HEK293T (cell line): Measurements from ENCODE around the gene PPIA.
"Not testable (repeated sequence)": the region's sequence is repeated elsewhere in the genome, so short reads cannot be mapped to it uniquely, and the experiment has no call there.

Source experiments
- FOXK2 ChIP-seq: fragments of 450-650 bp; IDR thresholded peaks from 2 replicates; pipeline ENCODE4 v1.6.1; 2016; ENCODE audit warnings: mild to moderate bottlenecking
- HDGF ChIP-seq: fragments of 450-650 bp; IDR thresholded peaks from 2 replicates; pipeline ENCODE4 v1.6.1; 2017; ENCODE audit warnings: antibody characterized with exemption, borderline replicate concordance
- NFRKB ChIP-seq: fragments of 450-650 bp; IDR thresholded peaks from 2 replicates; pipeline ENCODE4 v1.6.1; 2016; ENCODE audit warnings: mild to moderate bottlenecking, moderate library complexity
- SP1 ChIP-seq: fragments of 450-650 bp; IDR thresholded peaks from 2 replicates; pipeline ENCODE4 v1.6.1; 2017
- TARDBP ChIP-seq: fragments of 450-650 bp; IDR thresholded peaks from 2 replicates; pipeline ENCODE4 v1.6.1; 2016

DNA sequence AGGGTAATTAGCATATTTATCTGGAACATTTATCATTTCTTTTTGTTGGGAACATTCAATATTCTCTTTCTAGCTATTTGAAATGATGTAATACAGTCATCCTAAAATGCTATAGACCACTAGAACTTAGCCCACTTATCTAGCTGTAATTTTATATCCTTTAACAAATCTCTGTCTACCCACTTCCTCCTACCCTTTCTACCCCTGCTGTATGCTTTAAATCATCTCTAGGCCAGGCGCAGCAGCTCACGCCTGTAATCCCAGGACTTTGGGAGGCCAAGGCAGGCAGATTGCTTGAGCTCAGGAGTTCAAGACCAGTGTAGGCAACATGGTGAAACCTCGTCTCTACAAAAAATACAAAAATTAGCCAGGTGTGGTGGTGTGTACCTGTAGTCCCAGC, 22.0 kb upstream of the PPIA start:
- TF ChIP-seq NFRKB, TARDBP, HDGF, FOXK2, SP1: not testable (repeated sequence)
